HEK293 (cell line): Measurements from ENCODE around the gene ZNF416.
A peak's percentile ranks its signal among the peaks of the same experiment; 100 is the strongest.

ENCODE experiments used
- BCL11A ChIP-seq: fragments of 450-650 bp; formaldehyde crosslinking; IDR thresholded peaks from 2 replicates; pipeline ENCODE4 v1.5.1; 2016; ENCODE audit warnings: low read depth, missing biosample characterization, missing genetic modification characterization
- BCL11B ChIP-seq: fragments of 450-650 bp; formaldehyde crosslinking; IDR thresholded peaks from 2 replicates; pipeline ENCODE4 v1.5.1; 2016; ENCODE audit warnings: low read depth, missing biosample characterization, missing genetic modification characterization
- CTCF ChIP-seq: fragments of 450-650 bp; formaldehyde crosslinking; IDR thresholded peaks from 2 replicates; pipeline ENCODE4 v1.5.1; 2016; ENCODE audit warnings: missing biosample characterization, missing genetic modification characterization
- HOXD13 ChIP-seq: sonication (generic); formaldehyde crosslinking; IDR thresholded peaks from 2 replicates; pipeline ENCODE4 v1.8.0; 2022; ENCODE audit warnings: missing genetic modification reagents, borderline replicate concordance
- MZF1 ChIP-seq: fragments of 450-650 bp; formaldehyde crosslinking; IDR thresholded peaks from 2 replicates; pipeline ENCODE4 v1.5.1; 2017; ENCODE audit warnings: missing biosample characterization, missing genetic modification characterization, borderline replicate concordance
- OSR2 ChIP-seq: fragments of 450-650 bp; formaldehyde crosslinking; IDR thresholded peaks from 2 replicates; pipeline ENCODE4 v1.5.1; 2016; ENCODE audit warnings: missing biosample characterization, missing genetic modification characterization
- REPIN1 ChIP-seq: fragments of 450-650 bp; formaldehyde crosslinking; IDR thresholded peaks from 2 replicates; pipeline ENCODE4 v1.5.1; 2017; ENCODE audit warnings: missing biosample characterization, missing genetic modification characterization, low read depth
- SALL2 ChIP-seq: fragments of 450-650 bp; formaldehyde crosslinking; IDR thresholded peaks from 2 replicates; pipeline ENCODE4 v1.5.0; 2017; ENCODE audit warnings: missing biosample characterization, mild to moderate bottlenecking, missing genetic modification characterization, borderline replicate concordance
- SP7 ChIP-seq: fragments of 450-650 bp; formaldehyde crosslinking; IDR thresholded peaks from 2 replicates; pipeline ENCODE4 v1.5.1; 2016; ENCODE audit warnings: missing biosample characterization, missing genetic modification characterization
- TRIM28 ChIP-seq: IDR thresholded peaks from 2 replicates; pipeline ENCODE4 v1.6.1; 2011; ENCODE audit warnings: low read length, control low read depth, borderline replicate concordance
- ZFHX2 ChIP-seq: fragments of 450-650 bp; formaldehyde crosslinking; conservative IDR thresholded peaks from 2 replicates; pipeline ENCODE4 v1.5.1; 2016; ENCODE audit warnings: missing biosample characterization, missing genetic modification characterization
- ZNF10 ChIP-seq: fragments of 450-650 bp; formaldehyde crosslinking; IDR thresholded peaks from 2 replicates; pipeline ENCODE4 v1.5.1; 2017; ENCODE audit warnings: missing biosample characterization, missing genetic modification characterization
- ZNF138 ChIP-seq: fragments of 450-650 bp; formaldehyde crosslinking; IDR thresholded peaks from 2 replicates; pipeline ENCODE4 v1.5.1; 2016; ENCODE audit warnings: missing biosample characterization, missing genetic modification characterization, borderline replicate concordance
- ZNF148 ChIP-seq: fragments of 450-650 bp; formaldehyde crosslinking; IDR thresholded peaks from 2 replicates; pipeline ENCODE4 v1.5.0; 2017; ENCODE audit warnings: missing biosample characterization, missing genetic modification characterization, borderline replicate concordance
- ZNF16 ChIP-seq: fragments of 450-650 bp; formaldehyde crosslinking; IDR thresholded peaks from 2 replicates; pipeline ENCODE4 v1.5.1; 2016; ENCODE audit warnings: low read depth, missing biosample characterization, missing genetic modification characterization
- ZNF169 ChIP-seq: fragments of 450-650 bp; formaldehyde crosslinking; IDR thresholded peaks from 2 replicates; pipeline ENCODE4 v1.5.1; 2016; ENCODE audit warnings: missing biosample characterization, missing genetic modification characterization
- ZNF19 ChIP-seq: fragments of 450-650 bp; formaldehyde crosslinking; IDR thresholded peaks from 2 replicates; pipeline ENCODE4; 2016; ENCODE audit warnings: missing biosample characterization, missing genetic modification characterization, low read depth
- ZNF221 ChIP-seq: fragments of 450-650 bp; formaldehyde crosslinking; IDR thresholded peaks from 2 replicates; pipeline ENCODE4 v1.5.1; 2017; ENCODE audit warnings: missing biosample characterization, missing genetic modification characterization, borderline replicate concordance
- ZNF223 ChIP-seq: fragments of 450-650 bp; formaldehyde crosslinking; IDR thresholded peaks from 2 replicates; pipeline ENCODE4 v1.5.1; 2016; ENCODE audit warnings: missing biosample characterization, missing genetic modification characterization
- ZNF23 ChIP-seq: fragments of 450-650 bp; formaldehyde crosslinking; IDR thresholded peaks from 2 replicates; pipeline ENCODE4 v1.5.1; 2016; ENCODE audit warnings: missing biosample characterization, missing genetic modification characterization, borderline replicate concordance
- ZNF335 ChIP-seq: fragments of 450-650 bp; formaldehyde crosslinking; conservative IDR thresholded peaks from 2 replicates; pipeline ENCODE4 v1.5.1; 2016; ENCODE audit warnings: missing biosample characterization, missing genetic modification characterization
- ZNF354C ChIP-seq: fragments of 450-650 bp; formaldehyde crosslinking; IDR thresholded peaks from 2 replicates; pipeline ENCODE4 v1.5.1; 2016; ENCODE audit warnings: missing biosample characterization, missing genetic modification characterization, low read depth, borderline replicate concordance
- ZNF37A ChIP-seq: fragments of 450-650 bp; IDR thresholded peaks from 2 replicates; pipeline ENCODE4 v1.5.1; 2018; ENCODE audit warnings: missing biosample characterization, missing genetic modification characterization
- ZNF514 ChIP-seq: fragments of 450-650 bp; formaldehyde crosslinking; IDR thresholded peaks from 2 replicates; pipeline ENCODE4 v1.5.1; 2016; ENCODE audit warnings: missing biosample characterization, missing genetic modification characterization
- ZNF529 ChIP-seq: fragments of 450-650 bp; formaldehyde crosslinking; IDR thresholded peaks from 2 replicates; pipeline ENCODE4 v1.5.1; 2017; ENCODE audit warnings: missing genetic modification characterization, missing biosample characterization; ENCODE audit not compliant: insufficient replicate concordance
- ZNF596 ChIP-seq: fragments of 450-650 bp; IDR thresholded peaks from 2 replicates; pipeline ENCODE4 v1.5.0; 2018; ENCODE audit warnings: missing biosample characterization, mild to moderate bottlenecking, missing genetic modification characterization, moderate library complexity
- ZNF639 ChIP-seq: fragments of 450-650 bp; formaldehyde crosslinking; IDR thresholded peaks from 2 replicates; pipeline ENCODE4 v1.5.1; 2016; ENCODE audit warnings: missing biosample characterization, missing genetic modification characterization
- ZNF677 ChIP-seq: fragments of 450-650 bp; IDR thresholded peaks from 2 replicates; pipeline ENCODE4 v1.5.0; 2018; ENCODE audit warnings: missing biosample characterization, mild to moderate bottlenecking, missing genetic modification characterization, moderate library complexity
- ZNF76 ChIP-seq: fragments of 450-650 bp; formaldehyde crosslinking; IDR thresholded peaks from 2 replicates; pipeline ENCODE4; 2016; ENCODE audit warnings: low read depth, missing biosample characterization, missing genetic modification characterization, borderline replicate concordance
- ZSCAN30 ChIP-seq: fragments of 450-650 bp; IDR thresholded peaks from 2 replicates; pipeline ENCODE4 v1.5.1; 2018; ENCODE audit warnings: missing biosample characterization, mild to moderate bottlenecking, missing genetic modification characterization, moderate library complexity
- ZXDB ChIP-seq: fragments of 450-650 bp; formaldehyde crosslinking; IDR thresholded peaks from 2 replicates; pipeline ENCODE4 v1.5.1; 2016; ENCODE audit warnings: missing biosample characterization, missing genetic modification characterization
- TF ChIP-seq, protein P1 (sequence below): fragments of 450-650 bp; formaldehyde crosslinking; IDR thresholded peaks from 2 replicates; pipeline ENCODE4 v1.5.1; 2016; ENCODE audit warnings: missing biosample characterization, missing genetic modification characterization
- TF ChIP-seq, protein P2 (sequence below): fragments of 450-650 bp; formaldehyde crosslinking; IDR thresholded peaks from 2 replicates; pipeline ENCODE4 v1.5.1; 2016; ENCODE audit warnings: missing biosample characterization, missing genetic modification characterization

Gene ZNF416

GRCh38 chr19:57527136-57527881, 51.4 kb downstream of the ZNF416 start, which contains the start of gene ZNF549 (continued):
- TF ChIP-seq ZNF223 (tag by site-specific recombination) (no peak), MZF1 (tag by site-specific recombination) (no peak), OSR2 (tag by site-specific recombination) (no peak), ZSCAN30 (tag by site-specific recombination) (peak; percentile 58; the same call in 1 of the 2 replicates), ZXDB (tag by site-specific recombination) (peak; percentile 88), ZNF335 (tag by site-specific recombination) (peak; percentile 99), ZFHX2 (tag by site-specific recombination) (0 out of 2 replicates have a peak, but pooled peaks have one; percentile 21), BCL11A (tag by site-specific recombination) (no peak), ZNF138 (tag by site-specific recombination) (no peak), ZNF529 (no peak), HOXD13 (CRISPR knock-in tag) (peak; percentile 24; the same call in 1 of the 2 replicates), ZNF169 (tag by site-specific recombination) (no peak), TRIM28 (no peak), SALL2 (tag by site-specific recombination) (no peak), ZNF16 (tag by site-specific recombination) (no peak), CTCF (tag by site-specific recombination) (no peak), ZNF37A (tag by site-specific recombination) (no peak), ZNF221 (tag by site-specific recombination) (no peak), ZNF639 (tag by site-specific recombination) (no peak), ZNF354C (no peak), ZNF23 (tag by site-specific recombination) (no peak), SP7 (tag by site-specific recombination) (peak; percentile 60), ZNF514 (tag by site-specific recombination) (no peak), ZNF76 (tag by site-specific recombination) (peak; percentile 81; the same call in 1 of the 2 replicates), ZNF148 (tag by site-specific recombination) (no peak), ZNF19 (tag by site-specific recombination) (no peak), BCL11B (tag by site-specific recombination) (no peak), ZNF677 (tag by site-specific recombination) (no peak), ZNF596 (tag by site-specific recombination) (no peak), ZNF10 (0 out of 2 replicates have a peak, but pooled peaks have one; percentile 41), REPIN1 (tag by site-specific recombination) (no peak)
- TF ChIP-seq, protein P1, sequence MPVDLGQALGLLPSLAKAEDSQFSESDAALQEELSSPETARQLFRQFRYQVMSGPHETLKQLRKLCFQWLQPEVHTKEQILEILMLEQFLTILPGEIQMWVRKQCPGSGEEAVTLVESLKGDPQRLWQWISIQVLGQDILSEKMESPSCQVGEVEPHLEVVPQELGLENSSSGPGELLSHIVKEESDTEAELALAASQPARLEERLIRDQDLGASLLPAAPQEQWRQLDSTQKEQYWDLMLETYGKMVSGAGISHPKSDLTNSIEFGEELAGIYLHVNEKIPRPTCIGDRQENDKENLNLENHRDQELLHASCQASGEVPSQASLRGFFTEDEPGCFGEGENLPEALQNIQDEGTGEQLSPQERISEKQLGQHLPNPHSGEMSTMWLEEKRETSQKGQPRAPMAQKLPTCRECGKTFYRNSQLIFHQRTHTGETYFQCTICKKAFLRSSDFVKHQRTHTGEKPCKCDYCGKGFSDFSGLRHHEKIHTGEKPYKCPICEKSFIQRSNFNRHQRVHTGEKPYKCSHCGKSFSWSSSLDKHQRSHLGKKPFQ (tag by site-specific recombination), result no peak
- TF ChIP-seq, protein P2, sequence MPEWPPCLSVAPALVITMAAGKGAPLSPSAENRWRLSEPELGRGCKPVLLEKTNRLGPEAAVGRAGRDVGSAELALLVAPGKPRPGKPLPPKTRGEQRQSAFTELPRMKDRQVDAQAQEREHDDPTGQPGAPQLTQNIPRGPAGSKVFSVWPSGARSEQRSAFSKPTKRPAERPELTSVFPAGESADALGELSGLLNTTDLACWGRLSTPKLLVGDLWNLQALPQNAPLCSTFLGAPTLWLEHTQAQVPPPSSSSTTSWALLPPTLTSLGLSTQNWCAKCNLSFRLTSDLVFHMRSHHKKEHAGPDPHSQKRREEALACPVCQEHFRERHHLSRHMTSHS (tag by site-specific recombination), result no peak
